ENCODE results near the gene UBL4B.
"Not testable (repeated sequence)": the region's sequence is repeated elsewhere in the genome, so short reads cannot be mapped to it uniquely, and the experiment has no call there.

UBL4B gene

DNA sequence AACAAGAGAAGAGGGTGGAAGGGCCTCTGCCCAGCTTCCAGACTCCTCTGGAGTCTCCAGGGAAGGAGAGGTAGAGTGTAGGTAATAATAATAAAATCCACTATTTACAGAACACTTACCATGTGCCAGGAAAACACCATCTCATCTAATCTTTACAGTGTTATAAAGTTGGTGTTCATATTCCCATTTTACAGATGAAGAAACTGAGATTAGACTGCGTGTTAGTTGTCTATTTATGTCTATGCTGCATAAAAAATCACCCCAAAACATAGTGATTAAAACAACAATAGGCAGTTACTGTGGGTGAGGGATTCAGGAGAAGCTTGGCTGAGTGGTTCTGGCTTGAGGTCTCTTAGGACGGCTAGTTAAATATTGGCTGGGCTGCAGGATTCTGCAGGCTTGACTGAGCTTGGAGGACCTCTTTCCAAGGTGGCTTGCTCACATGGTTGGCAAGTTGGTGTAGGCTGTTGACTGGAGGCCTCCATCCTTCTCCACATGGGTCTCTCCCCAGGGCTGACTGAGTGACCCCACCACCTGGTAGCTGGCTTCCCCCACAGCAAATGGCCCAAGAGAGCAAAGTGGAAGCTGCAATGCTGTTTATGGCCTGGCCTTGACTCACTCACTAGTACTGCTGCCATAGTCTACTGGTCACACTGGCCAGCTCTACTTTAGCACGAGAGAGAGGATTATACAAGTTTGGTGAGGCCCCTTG is 35.3 kb upstream of the UBL4B start:
- TF ChIP-seq, protein P1, sequence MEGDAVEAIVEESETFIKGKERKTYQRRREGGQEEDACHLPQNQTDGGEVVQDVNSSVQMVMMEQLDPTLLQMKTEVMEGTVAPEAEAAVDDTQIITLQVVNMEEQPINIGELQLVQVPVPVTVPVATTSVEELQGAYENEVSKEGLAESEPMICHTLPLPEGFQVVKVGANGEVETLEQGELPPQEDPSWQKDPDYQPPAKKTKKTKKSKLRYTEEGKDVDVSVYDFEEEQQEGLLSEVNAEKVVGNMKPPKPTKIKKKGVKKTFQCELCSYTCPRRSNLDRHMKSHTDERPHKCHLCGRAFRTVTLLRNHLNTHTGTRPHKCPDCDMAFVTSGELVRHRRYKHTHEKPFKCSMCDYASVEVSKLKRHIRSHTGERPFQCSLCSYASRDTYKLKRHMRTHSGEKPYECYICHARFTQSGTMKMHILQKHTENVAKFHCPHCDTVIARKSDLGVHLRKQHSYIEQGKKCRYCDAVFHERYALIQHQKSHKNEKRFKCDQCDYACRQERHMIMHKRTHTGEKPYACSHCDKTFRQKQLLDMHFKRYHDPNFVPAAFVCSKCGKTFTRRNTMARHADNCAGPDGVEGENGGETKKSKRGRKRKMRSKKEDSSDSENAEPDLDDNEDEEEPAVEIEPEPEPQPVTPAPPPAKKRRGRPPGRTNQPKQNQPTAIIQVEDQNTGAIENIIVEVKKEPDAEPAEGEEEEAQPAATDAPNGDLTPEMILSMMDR (IDR thresholded peaks at IDR 0.05; ENCODE audit: insufficient read depth, missing control alignments) = no peak
- no peak for FAIRE-seq
- no peak for DNase-seq (ENCODE audit: insufficient read length, low spot score)

DNA sequence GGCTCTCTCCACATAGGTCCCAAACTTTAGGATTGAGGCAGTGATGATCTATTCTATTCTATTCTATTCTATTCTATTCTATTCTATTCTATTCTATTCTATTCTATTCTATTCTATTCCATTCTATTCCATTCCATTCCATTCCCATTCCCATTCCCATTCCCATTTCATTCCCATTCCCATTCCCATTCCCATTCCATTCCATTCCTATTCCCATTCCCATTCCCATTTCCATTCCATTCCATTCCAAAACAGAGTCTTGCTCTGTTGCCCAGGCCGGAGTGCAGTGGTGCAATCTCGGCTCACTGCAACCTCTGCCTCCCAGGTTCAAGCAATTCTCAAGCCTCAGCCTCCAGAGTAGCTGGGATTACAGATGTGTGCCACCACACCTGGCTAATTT is 32.2 kb upstream of the UBL4B start:
- FAIRE-seq; DNase-seq (ENCODE audit: insufficient read length, low spot score): not testable (repeated sequence)

DNA sequence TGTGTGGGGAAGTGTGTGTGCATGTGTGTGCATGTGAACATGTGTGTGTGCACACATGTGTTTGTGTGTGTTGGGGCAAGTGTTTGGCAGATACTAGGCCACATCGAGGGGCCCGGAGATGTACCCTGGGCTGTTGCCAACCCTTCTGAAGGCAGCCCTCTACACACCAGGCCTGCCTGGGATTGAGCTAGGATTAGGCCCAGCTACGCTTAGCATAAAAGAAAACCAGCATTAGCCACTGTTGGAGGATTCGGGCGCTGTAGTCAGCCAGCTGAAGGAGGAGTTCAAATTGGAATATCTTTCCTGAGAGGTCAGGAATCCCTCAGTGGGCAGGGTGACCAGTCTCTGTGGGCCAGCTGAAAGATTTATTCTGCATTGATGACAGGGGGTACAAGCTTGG is 31.2 kb upstream of the UBL4B start:
- no peak for FAIRE-seq

DNA sequence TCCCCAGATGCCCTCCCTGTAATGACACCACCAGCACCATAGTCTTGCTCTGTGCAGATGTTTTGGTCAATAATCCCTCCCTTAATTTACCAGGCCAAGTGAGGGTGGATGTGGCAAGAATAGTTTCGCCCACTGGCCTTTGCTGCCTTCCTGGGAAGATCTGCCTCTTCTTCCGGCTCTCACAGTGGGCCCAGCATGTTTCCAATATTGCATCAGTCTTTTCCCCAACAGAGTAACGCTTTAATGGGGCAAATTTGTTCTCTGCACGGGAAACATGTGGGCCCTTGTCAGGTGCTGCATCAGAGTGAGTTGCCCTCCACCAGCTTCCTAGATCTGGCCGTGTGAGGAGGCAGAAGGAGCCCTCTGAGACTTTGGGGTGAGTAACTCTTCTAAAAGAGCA is 29.8 kb upstream of the UBL4B start:
- no peak for FAIRE-seq
- TF ChIP-seq, protein P1 (IDR thresholded peaks at IDR 0.05; ENCODE audit: insufficient read depth, missing control alignments) = no peak
- no peak for DNase-seq (ENCODE audit: insufficient read length, low spot score)

More for the DNA sequence above, 31.2 kb upstream of the UBL4B start:
- TF ChIP-seq, protein P1 (IDR thresholded peaks at IDR 0.05; ENCODE audit: insufficient read depth, missing control alignments) = no peak
- DNase-seq (ENCODE audit: insufficient read length, low spot score) = no peak

DNA sequence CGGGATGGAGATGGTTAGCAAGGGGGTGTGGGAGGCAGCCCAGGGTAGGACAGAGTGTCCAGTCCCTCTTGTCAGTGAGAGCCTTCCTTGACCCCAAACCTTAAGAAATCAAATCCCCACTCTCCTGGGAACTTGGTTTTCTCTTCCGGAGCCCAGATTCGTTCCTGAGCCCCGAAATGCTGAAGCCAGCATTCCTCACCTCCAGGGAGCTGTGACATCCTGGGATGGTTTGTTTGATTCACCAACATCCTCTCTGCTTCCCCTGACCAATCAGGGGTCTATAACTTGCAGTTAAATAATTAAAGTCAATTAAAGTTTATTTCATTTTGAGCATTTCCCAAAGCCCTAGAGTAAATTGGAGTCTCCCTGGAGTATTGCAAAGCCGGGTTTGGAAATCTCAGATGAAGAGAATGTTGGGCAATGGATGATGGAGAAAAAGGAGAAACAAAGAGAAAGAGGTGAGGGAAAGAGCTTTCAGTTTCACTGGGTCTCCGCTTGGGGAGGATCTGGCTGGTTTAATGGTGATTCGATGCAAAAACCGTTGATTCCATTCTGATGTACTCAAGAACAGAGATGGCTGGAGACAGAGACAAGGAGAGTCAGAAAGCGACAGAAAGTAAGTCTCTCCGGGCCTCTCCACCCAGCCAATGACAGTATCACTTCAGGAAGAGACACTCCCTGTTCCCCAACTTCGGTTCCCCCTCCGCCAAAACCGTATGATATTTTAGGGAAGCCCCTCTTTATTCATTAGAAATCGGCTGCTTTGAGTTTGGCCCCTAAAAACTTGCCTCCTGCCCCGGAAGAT is 29.0 kb upstream of the UBL4B start:
- FAIRE-seq = no peak

GRCh38 chr1:110083866-110084226 is 28.4 kb upstream of the UBL4B start:
- DNase-seq (ENCODE audit: insufficient read length, low spot score) = no peak

More for the DNA sequence above, 29.0 kb upstream of the UBL4B start:
- TF ChIP-seq, protein P1 (IDR thresholded peaks at IDR 0.05; ENCODE audit: insufficient read depth, missing control alignments) = no peak
- no peak for DNase-seq (ENCODE audit: insufficient read length, low spot score)

GRCh38 chr1:110084227-110085078 is 27.8 kb upstream of the UBL4B start:
- DNase-seq (ENCODE audit: insufficient read length, low spot score) (no peak), FAIRE-seq (no peak)
- TF ChIP-seq, protein P1 (IDR thresholded peaks at IDR 0.05; ENCODE audit: insufficient read depth, missing control alignments) = no peak

More at GRCh38 chr1:110083866-110084226, 28.4 kb upstream of the UBL4B start:
- TF ChIP-seq, protein P1 (IDR thresholded peaks at IDR 0.05; ENCODE audit: insufficient read depth, missing control alignments) = no peak
- FAIRE-seq = no peak

Measured in D721Med (cell line).